Activated CD4-positive, alpha-beta T cell treated with anti-CD3 and anti-CD28 coated beads, Interleukin-2, amount 10 ng/mL, durations not matched to agents 7 days and 5 days (primary cell): ENCODE data around the gene KSR1. TPM values are rescaled to one million over a fixed set of nuclear protein-coding genes. Genes with fewer than 3 reads are reported as not detected.

Experiments
- CTCF ChIA-PET: fragments of 350-600 bp; sonication (Branson Sonifier 250); formaldehyde crosslinking; loops from one replicate; lab custom pipeline; 2021; ENCODE audit warnings: antibody characterized with exemption; lab: Charles Lee
- POLR2A ChIA-PET: fragments of 350-600 bp; sonication (Branson Sonifier 250); formaldehyde crosslinking; loops from one replicate; lab custom pipeline; 2021; ENCODE audit warnings: antibody characterized with exemption; lab: Charles Lee
- DNase-seq: peaks from one replicate; pipeline ENCODE4 v3.0.0-alpha.2; 2020
- H3K27ac Mint-ChIP-seq: one replicate; pipeline ENCODE4 v1.8.0; 2021; ENCODE audit warnings: mild to moderate bottlenecking, moderate library complexity, mixed read lengths
- H3K27me3 Mint-ChIP-seq: one replicate; pipeline ENCODE4 v1.8.0; 2021; ENCODE audit warnings: mixed read lengths
- H3K36me3 Mint-ChIP-seq: one replicate; pipeline ENCODE4 v1.8.0; 2021; ENCODE audit warnings: low read depth, mixed read lengths
- H3K4me1 Mint-ChIP-seq: one replicate; pipeline ENCODE4 v1.8.0; 2021; ENCODE audit warnings: mixed read lengths
- H3K4me3 Mint-ChIP-seq: one replicate; pipeline ENCODE4 v1.8.0; 2021; ENCODE audit warnings: mild to moderate bottlenecking, moderate library complexity, mixed read lengths
- H3K9me3 Mint-ChIP-seq: one replicate; pipeline ENCODE4 v1.8.0; 2021; ENCODE audit warnings: mixed read lengths
- total RNA-seq, 2 experiments: library from RNA; stranded (reverse); gene quantifications; one replicate each; pipeline ENCODE4 v1.2.3, GENCODE V29; 2021

The KSR1 gene
- total RNA-seq, 2 experiments from 2014 or later = 43.1 to 45.7 TPM

- peak overlapping the region; percentile 25 for H3K27ac Mint-ChIP-seq
Observed at GRCh38 chr17:27585153-27585681, 129.0 kb downstream of the KSR1 start.

GRCh38 chr17:27585792-27586191 is 129.5 kb downstream of the KSR1 start:
- Mint-ChIP-seq H3K27ac (no peak overlapping the region), H3K36me3 (no peaks in the 10 kb centered on the region), H3K4me3 (no peak overlapping the region), H3K9me3 (no peaks in the 10 kb centered on the region), H3K4me1 (peaks cover 12% of the 10 kb centered on the region), H3K27me3 (no peaks in the 10 kb centered on the region)
- CTCF ChIA-PET = interaction anchor here (1.6 kb wide), 1 partner anchor 10 kb away, joined by 7 read pairs; no protein-coding TSS in a partner anchor
- DNase-seq = no peak
- POLR2A ChIA-PET = no interaction called here

More at GRCh38 chr17:27585153-27585681, 129.0 kb downstream of the KSR1 start:
- H3K9me3 Mint-ChIP-seq = no peaks in the 10 kb centered on the region
- no peaks in the 10 kb centered on the region for H3K36me3 Mint-ChIP-seq
- ChIA-PET CTCF (interaction anchor here (1.6 kb wide), 1 partner anchor 10 kb away, joined by 7 read pairs; no protein-coding TSS in a partner anchor), POLR2A (no interaction called here)
- no peak for DNase-seq
- H3K4me1 Mint-ChIP-seq = peaks cover 16% of the 10 kb centered on the region
- H3K27me3 Mint-ChIP-seq = no peaks in the 10 kb centered on the region
- H3K4me3 Mint-ChIP-seq = no peak overlapping the region

DNA sequence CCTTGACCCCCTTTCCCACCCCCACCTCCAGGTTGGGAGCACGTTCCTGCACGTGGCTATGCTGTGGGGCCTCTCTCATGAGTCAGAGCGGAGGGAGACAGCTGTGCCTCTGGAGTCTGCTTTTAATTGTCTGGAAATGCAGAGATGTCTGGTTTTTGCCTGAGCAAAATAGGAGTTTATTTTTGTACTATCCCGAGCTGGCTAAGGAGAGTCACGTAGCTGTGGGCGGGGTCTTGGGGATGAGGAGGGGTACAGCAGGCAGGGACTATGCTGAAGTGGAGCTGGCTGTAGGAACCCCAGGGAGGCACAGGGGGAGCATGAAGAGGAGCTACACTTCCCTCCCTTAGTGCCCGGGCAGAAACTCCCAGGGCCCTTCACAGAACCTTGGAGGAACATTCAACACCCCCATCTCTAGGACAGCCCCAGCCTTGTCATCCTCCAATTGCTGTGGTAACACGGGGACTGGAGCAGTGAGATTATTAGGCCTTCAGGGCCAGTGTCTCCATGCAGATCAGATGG is 130.0 kb downstream of the KSR1 start:
- Mint-ChIP-seq H3K36me3 (no peaks in the 10 kb centered on the region), H3K4me3 (no peak overlapping the region), H3K4me1 (peaks cover 8% of the 10 kb centered on the region), H3K27ac (no peak overlapping the region), H3K27me3 (no peaks in the 10 kb centered on the region), H3K9me3 (no peaks in the 10 kb centered on the region)
- ChIA-PET POLR2A (no interaction called here), CTCF (interaction anchor here (1.1 to 1.6 kb wide), 3 partner anchors 9 to 232 kb away, joined by 4 to 7 read pairs (median 4); no protein-coding TSS in a partner anchor)
- no peak for DNase-seq

- Mint-ChIP-seq H3K36me3 (peaks cover 3% of the 10 kb centered on the region), H3K9me3 (no peaks in the 10 kb centered on the region)
- DNase-seq = no peak
Observed at GRCh38 chr17:27588354-27588753, 132.1 kb downstream of the KSR1 start.

GRCh38 chr17:27590864-27591263 is 134.6 kb downstream of the KSR1 start:
- no peak for DNase-seq
- H3K4me3 Mint-ChIP-seq = no peak overlapping the region
- peaks cover 18% of the 10 kb centered on the region for H3K4me1 Mint-ChIP-seq
- ChIA-PET POLR2A (no interaction called here), CTCF (interaction anchor here (0.5 to 7.9 kb wide), 3 partner anchors 9 to 221 kb away, joined by 4 to 33 read pairs (median 7); no protein-coding TSS in a partner anchor)
- no peak overlapping the region for H3K27ac Mint-ChIP-seq
- H3K27me3 Mint-ChIP-seq = no peaks in the 10 kb centered on the region
- no peaks in the 10 kb centered on the region for H3K9me3 Mint-ChIP-seq
- H3K36me3 Mint-ChIP-seq = peaks cover 7% of the 10 kb centered on the region

More at GRCh38 chr17:27588354-27588753, 132.1 kb downstream of the KSR1 start:
- H3K27ac Mint-ChIP-seq = no peak overlapping the region
- no peaks in the 10 kb centered on the region for H3K27me3 Mint-ChIP-seq
- ChIA-PET CTCF (interaction anchor here (0.9 to 7.9 kb wide), 3 partner anchors 9 to 234 kb away, joined by 3 to 33 read pairs (median 3); no protein-coding TSS in a partner anchor), POLR2A (no interaction called here)
- no peak overlapping the region for H3K4me3 Mint-ChIP-seq
- H3K4me1 Mint-ChIP-seq = no peaks in the 10 kb centered on the region

DNA sequence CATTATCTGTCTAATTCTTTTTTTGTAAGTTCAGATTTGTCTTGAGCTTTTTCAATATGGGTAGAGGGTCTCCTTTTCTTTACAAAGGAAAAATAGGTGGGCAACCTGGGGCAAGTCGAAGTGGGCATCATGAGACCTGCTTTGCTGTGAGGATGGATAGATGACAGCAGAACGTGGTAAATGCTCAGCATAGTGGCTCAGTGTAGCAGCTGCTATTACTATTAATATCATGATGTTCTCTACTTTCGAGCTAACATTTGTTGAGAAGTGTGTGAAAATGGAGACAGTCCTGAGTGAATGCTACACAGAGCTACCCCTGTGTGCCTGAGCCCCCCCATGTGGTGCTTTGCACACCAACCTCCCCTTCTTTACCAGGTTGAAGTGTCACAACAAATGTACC is 135.7 kb downstream of the KSR1 start:
- ChIA-PET POLR2A (no interaction called here), CTCF (interaction anchor here (0.6 to 7.9 kb wide), 4 partner anchors 11 to 47 kb away, joined by 3 to 33 read pairs (median 4); no protein-coding TSS in a partner anchor)
- Mint-ChIP-seq H3K36me3 (peaks cover 7% of the 10 kb centered on the region), H3K4me3 (no peak overlapping the region), H3K27me3 (no peaks in the 10 kb centered on the region), H3K4me1 (peaks cover 18% of the 10 kb centered on the region), H3K27ac (no peak overlapping the region), H3K9me3 (no peaks in the 10 kb centered on the region)
- no peak for DNase-seq

GRCh38 chr17:27593232-27593856 is 137.1 kb downstream of the KSR1 start:
- Mint-ChIP-seq H3K4me1 (peaks cover 18% of the 10 kb centered on the region), H3K9me3 (no peaks in the 10 kb centered on the region), H3K27ac (no peak overlapping the region), H3K4me3 (no peak overlapping the region), H3K27me3 (no peaks in the 10 kb centered on the region), H3K36me3 (peaks cover 10% of the 10 kb centered on the region)
- ChIA-PET CTCF (interaction anchor here (1.5 to 7.9 kb wide), 2 partner anchors 9 to 14 kb away, joined by 4 to 33 read pairs; no protein-coding TSS in a partner anchor), POLR2A (no interaction called here)
- no peak for DNase-seq

- Mint-ChIP-seq H3K36me3 (peaks cover 10% of the 10 kb centered on the region), H3K4me1 (peaks cover 18% of the 10 kb centered on the region), H3K9me3 (no peaks in the 10 kb centered on the region), H3K4me3 (no peak overlapping the region), H3K27ac (no peak overlapping the region), H3K27me3 (no peaks in the 10 kb centered on the region)
- POLR2A ChIA-PET = no interaction called here
- no peak for DNase-seq
- CTCF ChIA-PET = interaction anchor here (1.2 to 7.9 kb wide), 4 partner anchors 9 to 30 kb away, joined by 3 to 33 read pairs (median 4); no protein-coding TSS in a partner anchor
Observed at GRCh38 chr17:27593857-27594255, 137.6 kb downstream of the KSR1 start.

DNA sequence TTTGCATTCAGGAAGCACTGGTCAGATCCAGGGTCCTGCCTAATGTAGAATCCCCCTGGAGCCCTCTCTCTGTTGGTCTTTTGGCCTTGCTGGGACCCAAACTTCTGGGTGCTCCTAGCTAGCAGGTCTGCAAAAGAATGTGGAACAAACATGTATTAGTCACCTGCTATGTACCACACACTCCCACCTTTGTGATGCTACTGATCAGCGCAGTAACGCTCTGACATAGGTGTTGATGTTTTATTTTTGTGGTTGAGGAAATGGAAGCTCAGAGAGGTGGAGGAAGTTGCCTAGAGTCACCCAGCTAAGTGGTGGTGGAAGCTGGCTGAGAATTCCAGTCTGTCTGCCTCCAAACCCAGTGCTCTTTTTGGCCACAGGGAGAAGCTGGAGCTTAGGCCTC is 139.0 kb downstream of the KSR1 start:
- CTCF ChIA-PET = interaction anchor here (0.6 to 1.9 kb wide), 8 partner anchors 9 to 240 kb away, joined by 3 to 7 read pairs (median 3); no protein-coding TSS in a partner anchor
- H3K9me3 Mint-ChIP-seq = no peaks in the 10 kb centered on the region
- DNase-seq = no peak
- peaks cover 10% of the 10 kb centered on the region for H3K36me3 Mint-ChIP-seq
- no peak overlapping the region for H3K4me3 Mint-ChIP-seq
- H3K4me1 Mint-ChIP-seq = peaks cover 20% of the 10 kb centered on the region
- peak overlapping the region; percentile 75 for H3K27ac Mint-ChIP-seq
- no peaks in the 10 kb centered on the region for H3K27me3 Mint-ChIP-seq
- POLR2A ChIA-PET = no interaction called here

- DNase-seq = no peak
- CTCF ChIA-PET = interaction anchor here (0.6 to 2.2 kb wide), 6 partner anchors 10 to 241 kb away, joined by 3 to 7 read pairs (median 3); partner anchors contain the start of gene KSR1
- Mint-ChIP-seq H3K9me3 (no peaks in the 10 kb centered on the region), H3K36me3 (peaks cover 13% of the 10 kb centered on the region), H3K27ac (peak overlapping the region; percentile 47), H3K4me1 (peaks cover 23% of the 10 kb centered on the region), H3K27me3 (no peaks in the 10 kb centered on the region), H3K4me3 (no peak overlapping the region)
- POLR2A ChIA-PET = no interaction called here
Observed at GRCh38 chr17:27596096-27596495, 139.8 kb downstream of the KSR1 start.

GRCh38 chr17:27596566-27597187 is 140.4 kb downstream of the KSR1 start:
- no peak overlapping the region for H3K27ac Mint-ChIP-seq
- DNase-seq = no peak
- no peaks in the 10 kb centered on the region for H3K27me3 Mint-ChIP-seq
- no peak overlapping the region for H3K4me3 Mint-ChIP-seq
- H3K36me3 Mint-ChIP-seq = peaks cover 15% of the 10 kb centered on the region
- H3K4me1 Mint-ChIP-seq = peaks cover 26% of the 10 kb centered on the region
- H3K9me3 Mint-ChIP-seq = no peaks in the 10 kb centered on the region
- ChIA-PET CTCF (interaction anchor here (1.1 to 2.2 kb wide), 4 partner anchors 15 to 141 kb away, joined by 3 to 6 read pairs (median 3); partner anchors contain the start of gene KSR1), POLR2A (no interaction called here)

- no peak for DNase-seq
- H3K9me3 Mint-ChIP-seq = no peaks in the 10 kb centered on the region
- H3K36me3 Mint-ChIP-seq = peaks cover 14% of the 10 kb centered on the region
- H3K27me3 Mint-ChIP-seq = no peaks in the 10 kb centered on the region
- H3K4me1 Mint-ChIP-seq = peaks cover 30% of the 10 kb centered on the region
- H3K27ac Mint-ChIP-seq = peak overlapping the region; percentile 55
- ChIA-PET POLR2A (no interaction called here), CTCF (interaction anchor here (1.5 to 2.2 kb wide), 3 partner anchors 14 to 243 kb away, joined by 3 to 7 read pairs (median 6); partner anchors contain the start of gene KSR1)
- no peak overlapping the region for H3K4me3 Mint-ChIP-seq
Observed at GRCh38 chr17:27597188-27597580, 140.9 kb downstream of the KSR1 start.
